Neural cell (in vitro differentiated cells): Measurements from ENCODE around the gene LMO1.

Source experiments
- CTCF ChIP-seq: fragments of 450-650 bp; IDR thresholded peaks from 2 replicates; pipeline ENCODE4 v1.5.1; 2014; ENCODE audit warnings: antibody characterized with exemption, mild to moderate bottlenecking, moderate library complexity; ENCODE audit not compliant: poor library complexity, severe bottlenecking
- POLR2AphosphoS5 ChIP-seq: IDR thresholded peaks from 2 replicates; pipeline ENCODE4 v1.6.1; 2012
- REST ChIP-seq: IDR thresholded peaks from 2 replicates; pipeline ENCODE4 v1.6.1; 2012; ENCODE audit warnings: borderline replicate concordance

- no peak for TF ChIP-seq CTCF
- TF ChIP-seq REST = no peak
- TF ChIP-seq POLR2AphosphoS5 = no peak
Observed at GRCh38 chr11:8221046-8221723, 42.5 kb downstream of the LMO1 start.
